Keratinocyte (primary cell): ENCODE data around the gene GRAMD2B. TPM values are rescaled to one million over a fixed set of nuclear protein-coding genes. Genes with fewer than 3 reads are reported as not detected.

Source experiments
- DNase-seq: peaks from one replicate; pipeline ENCODE4 v3.0.0-alpha.2; 2011; ENCODE audit warnings: low read depth, missing footprints, low spot score
- FAIRE-seq: peaks from 2 replicates; lab custom pipeline; 2011; peaks lifted over from hg19 to GRCh38; lab: Jason Lieb, UNC
- H2AFZ ChIP-seq: 2 replicates; pipeline ENCODE4 v1.6.0; 2012; ENCODE audit warnings: low read length, control low read depth, inconsistent platforms; ENCODE audit not compliant: control insufficient read depth
- H3K27ac ChIP-seq: 2 replicates; pipeline ENCODE4 v1.5.1; 2011; ENCODE audit warnings: low read length; ENCODE audit not compliant: control insufficient read depth, insufficient read depth
- H3K27me3 ChIP-seq: 3 replicates; pipeline ENCODE4 v1.6.0; 2011; ENCODE audit warnings: low read length; ENCODE audit not compliant: control insufficient read depth, insufficient read depth; ENCODE audit errors: extremely low read depth
- H3K36me3 ChIP-seq, 2 experiments: 2 replicates in 1 of 2; 3 replicates in 1 of 2; pipeline ENCODE4 v1.5.1; 2011; ENCODE audit warnings: low read length in 2 of 2, mild to moderate bottlenecking in 1 of 2; ENCODE audit not compliant: control insufficient read depth in 2 of 2, insufficient read depth in 2 of 2; ENCODE audit errors: extremely low read depth in 1 of 2
- H3K4me1 ChIP-seq: 3 replicates; pipeline ENCODE4 v1.5.1; 2011; ENCODE audit warnings: low read length; ENCODE audit not compliant: control insufficient read depth, insufficient read depth; ENCODE audit errors: extremely low read depth
- H3K4me2 ChIP-seq: 3 replicates; pipeline ENCODE4 v1.6.0; 2011; ENCODE audit warnings: low read depth, low read length; ENCODE audit not compliant: control insufficient read depth, insufficient read depth; ENCODE audit errors: extremely low read depth
- H3K4me3 ChIP-seq, 3 experiments: fragments of 200-600 bp in 1 of 3; sonication (generic) in 1 of 3; 2 replicates in 2 of 3; 3 replicates in 1 of 3; pipeline ENCODE4 v1.5.1; 2011 to 2016; ENCODE audit warnings: low read length in 3 of 3, mild to moderate bottlenecking in 3 of 3, control low read depth in 2 of 3, inconsistent platforms in 1 of 3, low read depth in 1 of 3, mixed read lengths in 1 of 3, mixed run types in 1 of 3, moderate library complexity in 1 of 3; ENCODE audit not compliant: control insufficient read depth in 2 of 3, insufficient read depth in 2 of 3; ENCODE audit errors: extremely low read depth in 1 of 3
- H3K79me2 ChIP-seq: 2 replicates; pipeline ENCODE4 v1.6.0; 2012; ENCODE audit warnings: low read length; ENCODE audit not compliant: control insufficient read depth, insufficient read depth
- H3K9ac ChIP-seq: 3 replicates; pipeline ENCODE4 v1.6.0; 2011; ENCODE audit warnings: low read length; ENCODE audit not compliant: control insufficient read depth, insufficient read depth; ENCODE audit errors: extremely low read depth
- H3K9me1 ChIP-seq: 3 replicates; pipeline ENCODE4 v1.6.0; 2011; ENCODE audit warnings: low read length; ENCODE audit not compliant: control insufficient read depth, insufficient read depth; ENCODE audit errors: extremely low read depth
- H3K9me3 ChIP-seq: 2 replicates; pipeline ENCODE4 v1.5.1; 2012; ENCODE audit warnings: low read depth, low read length; ENCODE audit not compliant: control insufficient read depth
- H4K20me1 ChIP-seq: 3 replicates; pipeline ENCODE4 v1.6.0; 2011; ENCODE audit warnings: low read length; ENCODE audit not compliant: control insufficient read depth, insufficient read depth; ENCODE audit errors: extremely low read depth
- CTCF ChIP-seq, 3 experiments: IDR thresholded peaks in 1 of 3; conservative IDR thresholded peaks in 1 of 3; optimal IDR thresholded peaks in 1 of 3; 2 replicates in 2 of 3; 3 replicates in 1 of 3; pipeline versions ENCODE3 to v1.5.1; 2011; ENCODE audit warnings: low read length in 3 of 3, mild to moderate bottlenecking in 3 of 3, moderate library complexity in 2 of 3, control low read depth in 1 of 3, inconsistent platforms in 1 of 3; ENCODE audit not compliant: insufficient read depth in 2 of 3; ENCODE audit errors: extremely low read depth in 1 of 3
- EZH2 ChIP-seq: IDR thresholded peaks from one replicate; pipeline ENCODE4 v1.6.1; 2012; ENCODE audit warnings: inconsistent platforms, mild to moderate bottlenecking, low read length, moderate library complexity
- dilution Hi-C: fragments of 300-500 bp; cut with MboI; formaldehyde crosslinking; loops from one replicate; pipeline ENCODE4 v1.7.0; 2020; ENCODE audit warnings: low sequenced_read_pairs; ENCODE audit not compliant: extremely low pct_ligation_motif_present
- polyA plus RNA-seq, 5 experiments: library from polyadenylated mRNA; depleted of rRNA in 3 of 5; stranded (reverse) in 3 of 5; stranded (forward) in 1 of 5; unstranded in 1 of 5; fragments of >200 nt; gene quantifications; 1 replicate in 1 of 5; 2 replicates in 3 of 5; 3 replicates in 1 of 5; pipeline versions ENCODE4 v1.2.1 to v1.2.3, GENCODE V29; 2011 to 2012; ENCODE audit warnings: missing spikeins in 2 of 5, low read depth in 1 of 5, low replicate concordance in 1 of 5

The GRAMD2B gene
- polyA plus RNA-seq, 1 donor (not counting 4 experiments of a cell fraction or from before 2014, with no cell fraction given): 45.9 TPM

- Histone ChIP-seq H3K4me2 (no peak overlapping the region), H3K27me3 (no peaks in the 10 kb centered on the region), H3K9me3 (no peaks in the 10 kb centered on the region), H3K4me3 (no peak overlapping the region), H2AFZ (no peak overlapping the region), H3K79me2 (peaks cover 39% of the 10 kb centered on the region), H4K20me1 (no peaks in the 10 kb centered on the region), H3K9ac (no peak overlapping the region), H3K9me1 (no peaks in the 10 kb centered on the region), H3K36me3 (peaks cover 6 to 8% of the 10 kb centered on the region in 2 experiments), H3K4me1 (peaks cover 15% of the 10 kb centered on the region), H3K27ac (no peak overlapping the region)
- FAIRE-seq (no peak), DNase-seq (no peak)
- TF ChIP-seq CTCF (optimal IDR thresholded peaks at IDR 0.05 in 1 of 3, IDR thresholded peaks at IDR 0.05 in 1 of 3, conservative IDR thresholded peaks at IDR 0.05 in 1 of 3; ENCODE audit: extremely low read depth in 1 of 3, insufficient read depth in 2 of 3, low read length in 3 of 3) (no peak), EZH2 (no peak)
- dilution Hi-C loops: no loop called here
Measured at GRCh38 chr5:126443374-126443851, 20.2 kb downstream of the GRAMD2B start.

- Histone ChIP-seq H3K4me3 (no peak overlapping the region), H3K4me1 (peaks cover 21% of the 10 kb centered on the region), H3K9me1 (no peaks in the 10 kb centered on the region), H4K20me1 (no peaks in the 10 kb centered on the region), H2AFZ (no peak overlapping the region), H3K36me3 (peaks cover 3 to 8% of the 10 kb centered on the region in 2 experiments), H3K4me2 (no peak overlapping the region), H3K9ac (no peak overlapping the region), H3K27me3 (no peaks in the 10 kb centered on the region), H3K79me2 (peaks cover 39% of the 10 kb centered on the region), H3K9me3 (no peaks in the 10 kb centered on the region), H3K27ac (peak overlapping the region; percentile 15)
- dilution Hi-C loops: no loop called here
- no peak for FAIRE-seq
- no peak for DNase-seq
- no peak for TF ChIP-seq EZH2
- TF ChIP-seq CTCF (optimal IDR thresholded peaks at IDR 0.05 in 1 of 3, IDR thresholded peaks at IDR 0.05 in 1 of 3, conservative IDR thresholded peaks at IDR 0.05 in 1 of 3; ENCODE audit: extremely low read depth in 1 of 3, insufficient read depth in 2 of 3, low read length in 3 of 3): no peak
Measured at GRCh38 chr5:126444137-126444536, 20.9 kb downstream of the GRAMD2B start.
